Psoas muscle (tissue), 8 donors: ENCODE data around the gene SEC61B. TPM values are rescaled to one million over a fixed set of nuclear protein-coding genes. Genes with fewer than 3 reads are reported as not detected.

Experiments used
- ATAC-seq, 4 donors: fragments of 200-7000 bp; cut with Tn5 transposase; one replicate each; pipeline ENCODE4 v1.9.1; 2020; ENCODE audit warnings: moderate library complexity in 3 of 4, mild to moderate bottlenecking in 2 of 4
- DNase-seq, 2 donors: peaks; one replicate each; pipeline ENCODE4 v3.0.0-alpha.2; 2020
- H3K27ac ChIP-seq: fragments of 200-600 bp; one replicate; pipeline ENCODE4 v1.8.0; 2022
- H3K27me3 ChIP-seq, 3 donors: fragments of 200-600 bp in 1 of 3; one replicate each; pipeline versions ENCODE4 v1.6.1 to v1.8.0; 2013 to 2022; ENCODE audit warnings: low read length in 2 of 3, mild to moderate bottlenecking in 2 of 3, moderate library complexity in 1 of 3; ENCODE audit not compliant: insufficient read depth in 3 of 3
- H3K36me3 ChIP-seq, 2 donors: fragments of 200-600 bp in 1 of 2; one replicate each; pipeline versions ENCODE4 v1.6.1 to v1.8.0; 2013 to 2022; ENCODE audit warnings: low read depth in 1 of 2, mild to moderate bottlenecking in 1 of 2, moderate library complexity in 1 of 2; ENCODE audit not compliant: insufficient read depth in 1 of 2
- H3K4me1 ChIP-seq: fragments of 200-600 bp; one replicate; pipeline ENCODE4 v1.8.0; 2022
- H3K4me3 ChIP-seq: fragments of 200-600 bp; one replicate; pipeline ENCODE4 v1.8.0; 2022; ENCODE audit warnings: mild to moderate bottlenecking
- H3K9me3 ChIP-seq: fragments of 200-600 bp; one replicate; pipeline ENCODE4 v1.8.0; 2022
- CTCF ChIP-seq: fragments of 200-600 bp; IDR thresholded peaks from one replicate; pipeline ENCODE4 v1.8.0; 2022; ENCODE audit warnings: antibody characterized with exemption
- WGBS, 3 donors: extraction: QIAGEN DNeasy Blood & Tissue Kit; methylation state at CpG; one replicate each; pipeline versions ENCODE4 v1.1.6 to v1.1.7; 2013; 5-methylcytosine and 5-hydroxymethylcytosine counted together
- intact Hi-C, 2 donors: fragments of 100-400 bp; cut with DNase I; formaldehyde crosslinking; loops; one replicate each; pipeline versions ENCODE4 v1.11.0 to v1.14.2; 2022
- polyA plus RNA-seq, 3 donors: library from polyadenylated mRNA; stranded (reverse); fragments of 200-250 nt; gene quantifications; one replicate each; pipeline ENCODE4 v1.2.3, GENCODE V29; 2013
- total RNA-seq, 4 donors: library from RNA; stranded (reverse); fragmentation: NEBNext Ultra II Directional in 2 of 4; extraction: Animal tissue kit (Norgen Biotek cat#: 25700) in 2 of 4; gene quantifications; one replicate each; pipeline versions ENCODE4 v1.2.1 to v1.2.4, GENCODE V29; 2021 to 2023
- donor health status: healthy with polysubstance abuse.
- donor health status: DM: no; HTN: no; CAD: no; lungs with moderate emphysema.
- donor health status: Bipolar disorder and iron deficiency.
- donor health status: healthy.
- donor health status: DM: yes; HTN: yes; CAD: no.
- donor health status: DM: no; HTN: no; CAD: no.
- donor health status: DM: no; HTN: no; CAD: no.
- donor health status: DM: yes; HTN: yes; CAD: no.

Gene SEC61B
- total and polyA plus RNA-seq, 7 donors = 17.5 to 145 (median 49.6) TPM

GRCh38 chr9:99201603-99202002 lies 20.5 kb upstream of the SEC61B start:
- TF ChIP-seq CTCF = no peak
- 75 to 77% (median 75%) methylated on average over 5 of the region's 5 CpGs for WGBS, 3 donors
- H3K36me3 ChIP-seq = no peaks in the 10 kb centered on the region
- DNase-seq (no peak), ATAC-seq (no peak)
- no peaks in the 10 kb centered on the region for H3K9me3 ChIP-seq
- no peak overlapping the region for H3K4me3 ChIP-seq
- no peaks in the 10 kb centered on the region for H3K27me3 ChIP-seq
- intact Hi-C loops = no loop called here
- no peak overlapping the region for H3K27ac ChIP-seq
- no peaks in the 10 kb centered on the region for H3K4me1 ChIP-seq

GRCh38 chr9:99210572-99210971 lies 11.5 kb upstream of the SEC61B start:
- Histone ChIP-seq H3K36me3 (peaks cover 0 to 6% of the 10 kb centered on the region in 2 donors), H3K4me3 (no peak overlapping the region), H3K9me3 (no peaks in the 10 kb centered on the region), H3K27ac (no peak overlapping the region), H3K4me1 (no peaks in the 10 kb centered on the region), H3K27me3 (no peaks in the 10 kb centered on the region)
- ATAC-seq (no peak), DNase-seq (no peak)
- no peak for TF ChIP-seq CTCF
- intact Hi-C loops = no loop called here

- no peak for TF ChIP-seq CTCF
- intact Hi-C loops = no loop called here
- no peaks in the 10 kb centered on the region for H3K4me1 ChIP-seq
- no peaks in the 10 kb centered on the region for H3K27me3 ChIP-seq
- peaks cover 0 to 6% of the 10 kb centered on the region in 2 donors for H3K36me3 ChIP-seq
- ATAC-seq (peak in 2 of 4 donors; percentile 7 to 30), DNase-seq (no peak)
- H3K27ac ChIP-seq = no peak overlapping the region
- 80 to 100% (median 95%) methylated on average over 1 of the region's 1 CpG for WGBS, 3 donors
- no peak overlapping the region for H3K4me3 ChIP-seq
- H3K9me3 ChIP-seq = no peaks in the 10 kb centered on the region
These were observed 10.3 kb upstream of the SEC61B start for GRCh38 chr9:99211746-99212145.

GRCh38 chr9:99213197-99213596 lies 8.9 kb upstream of the SEC61B start:
- DNase-seq (no peak), ATAC-seq (no peak)
- H3K4me1 ChIP-seq = peaks cover 10% of the 10 kb centered on the region
- H3K4me3 ChIP-seq = no peak overlapping the region
- H3K36me3 ChIP-seq = peaks cover 6 to 9% of the 10 kb centered on the region in 2 donors
- intact Hi-C loops = no loop called here
- no peak overlapping the region for H3K27ac ChIP-seq
- TF ChIP-seq CTCF = no peak
- WGBS, 3 donors = 92 to 97% (median 93%) methylated on average over 1 of the region's 1 CpG
- no peaks in the 10 kb centered on the region for H3K27me3 ChIP-seq
- H3K9me3 ChIP-seq = no peaks in the 10 kb centered on the region

GRCh38 chr9:99216073-99216472 lies 6.0 kb upstream of the SEC61B start:
- ATAC-seq (no peak), DNase-seq (no peak)
- peaks cover 6 to 13% of the 10 kb centered on the region in 2 donors for H3K36me3 ChIP-seq
- intact Hi-C loops = no loop called here
- 92 to 97% (median 96%) methylated on average over 1 of the region's 1 CpG for WGBS, 3 donors
- no peak overlapping the region for H3K27ac ChIP-seq
- peaks cover 31% of the 10 kb centered on the region for H3K4me1 ChIP-seq
- H3K27me3 ChIP-seq = no peaks in the 10 kb centered on the region
- no peaks in the 10 kb centered on the region for H3K9me3 ChIP-seq
- H3K4me3 ChIP-seq = no peak overlapping the region
- TF ChIP-seq CTCF = no peak
